HepG2 (cell line): ENCODE results near the gene ADCY9. TPM values are rescaled to one million over a fixed set of nuclear protein-coding genes. Genes with fewer than 3 reads are reported as not detected.

ENCODE experiments used
- ATAC-seq: fragments of 200-7000 bp; cut with Tn5 transposase; 3 replicates; pipeline ENCODE4 v1.9.1; 2020; ENCODE audit warnings: mild to moderate bottlenecking, moderate library complexity
- BruUV-seq: library from RNA; stranded (reverse); fragments of 400-500 nt; replicated peaks from 2 replicates; lab custom pipeline; 2021; lab: Mats Ljungman, UMichigan
- CTCF ChIA-PET: fragments of 300-600 bp; formaldehyde crosslinking; extraction: SDS; loops from one replicate; lab custom pipeline; 2021; ENCODE audit warnings: low total read pairs, inconsistent platforms, low intra/inter-chr PET ratio; lab: Yijun Ruan, JAX
- POLR2A ChIA-PET: fragments of 350-600 bp; sonication (Branson Sonifier 250); formaldehyde crosslinking; loops from one replicate; lab custom pipeline; 2020; ENCODE audit warnings: antibody characterized with exemption, inconsistent platforms; lab: Yijun Ruan, JAX
- DNase-seq: peaks from one replicate; pipeline ENCODE4 v3.0.0-alpha.2; 2015; ENCODE audit warnings: low spot score
- FAIRE-seq: peaks from 3 replicates; lab custom pipeline; 2011; peaks lifted over from hg19 to GRCh38; lab: Jason Lieb, UNC
- H2AFZ ChIP-seq: one replicate; pipeline ENCODE4 v1.6.1; 2011; ENCODE audit warnings: low read length, inconsistent platforms
- H3K27ac ChIP-seq: fragments of 300-600 bp; 3 replicates; pipeline ENCODE4 v1.8.0; 2011; ENCODE audit warnings: mixed run types, mild to moderate bottlenecking, mixed read lengths, low read length, inconsistent platforms; ENCODE audit not compliant: insufficient read depth; ENCODE audit errors: extremely low read length
- H3K27me3 ChIP-seq, 2 experiments: fragments of 200-600 bp in 1 of 2; 2 replicates in 1 of 2; 3 replicates in 1 of 2; pipeline versions ENCODE4 v1.6.0 to v1.8.0; 2011; ENCODE audit warnings: low read length in 2 of 2, mild to moderate bottlenecking in 2 of 2, moderate library complexity in 2 of 2, inconsistent platforms in 1 of 2; ENCODE audit not compliant: insufficient read depth in 2 of 2, control insufficient read depth in 1 of 2
- H3K36me3 ChIP-seq, 2 experiments: fragments of 200-600 bp in 1 of 2; replicated peaks in 1 of 2; 2 replicates in 1 of 2; 3 replicates in 1 of 2; pipeline versions ENCODE4 v1.5.1 to v1.8.0; 2011; ENCODE audit warnings: low read length in 2 of 2, inconsistent platforms in 1 of 2; ENCODE audit not compliant: insufficient read depth in 2 of 2, control insufficient read depth in 1 of 2
- H3K4me1 ChIP-seq: 2 replicates; pipeline ENCODE4 v1.5.1; 2012; ENCODE audit warnings: low read length, inconsistent platforms; ENCODE audit not compliant: insufficient read depth
- H3K4me2 ChIP-seq: 2 replicates; pipeline ENCODE4 v1.6.0; 2011; ENCODE audit warnings: low read depth, low read length, inconsistent platforms
- H3K4me3 ChIP-seq, 3 experiments: fragments of 200-600 bp in 1 of 3; sonication (generic), shearing (Covaris generic) in 1 of 3; replicated peaks in 1 of 3; 2 replicates each; pipeline ENCODE4 v1.5.1; 2011 to 2016; ENCODE audit warnings: low read length in 3 of 3, inconsistent platforms in 2 of 3, low read depth in 2 of 3, mild to moderate bottlenecking in 2 of 3, control low read depth in 1 of 3, mixed read lengths in 1 of 3; ENCODE audit not compliant: insufficient read depth in 1 of 3
- H3K79me2 ChIP-seq: one replicate; pipeline ENCODE4 v1.6.1; 2011; ENCODE audit warnings: low read length, inconsistent platforms; ENCODE audit not compliant: insufficient read depth
- H3K9ac ChIP-seq: 2 replicates; pipeline ENCODE4 v1.6.0; 2011; ENCODE audit warnings: mild to moderate bottlenecking, low read depth, low read length, inconsistent platforms; ENCODE audit not compliant: insufficient read depth
- H3K9me3 ChIP-seq: 2 replicates; pipeline ENCODE4 v1.5.1; 2012; ENCODE audit warnings: mild to moderate bottlenecking, low read length
- H4K20me1 ChIP-seq: 2 replicates; pipeline ENCODE4 v1.6.0; 2011; ENCODE audit warnings: inconsistent platforms, mild to moderate bottlenecking, low read length, moderate library complexity; ENCODE audit not compliant: insufficient read depth
- ARNT2 ChIP-seq: sonication (generic); formaldehyde crosslinking; IDR thresholded peaks from 2 replicates; pipeline ENCODE4 v1.8.0; 2022; ENCODE audit warnings: mild to moderate bottlenecking, low read depth, missing genetic modification reagents, moderate library complexity
- CBX2 ChIP-seq, 2 experiments: fragments of 200-600 bp in 1 of 2; sonication (generic); formaldehyde crosslinking in 1 of 2; IDR thresholded peaks; 2 replicates each; pipeline versions ENCODE4 v1.7.0 to v1.8.1; 2018 to 2022; ENCODE audit warnings: low read depth in 2 of 2, low read length in 1 of 2, mild to moderate bottlenecking in 1 of 2, missing genetic modification reagents in 1 of 2
- DR1 ChIP-seq: sonication (generic); formaldehyde crosslinking; IDR thresholded peaks from 2 replicates; pipeline ENCODE4 v1.8.0; 2021; ENCODE audit warnings: mild to moderate bottlenecking, missing genetic modification reagents, inconsistent platforms
- FOXK1 ChIP-seq: sonication (generic); formaldehyde crosslinking; IDR thresholded peaks from 2 replicates; pipeline ENCODE4 v1.4.0; 2020; ENCODE audit warnings: low read depth, missing genetic modification reagents, borderline replicate concordance
- MNT ChIP-seq: fragments of 450-650 bp; IDR thresholded peaks from 2 replicates; pipeline ENCODE4 v1.6.1; 2016
- YEATS4 ChIP-seq: sonication (generic); formaldehyde crosslinking; IDR thresholded peaks from 2 replicates; pipeline ENCODE4 v1.4.0; 2020; ENCODE audit warnings: missing genetic modification reagents, borderline replicate concordance
- ZFP62 ChIP-seq: sonication (generic); formaldehyde crosslinking; IDR thresholded peaks from 2 replicates; pipeline ENCODE4 v1.4.0; 2020; ENCODE audit warnings: missing genetic modification reagents
- ZNF720 ChIP-seq: sonication (generic); formaldehyde crosslinking; IDR thresholded peaks from 2 replicates; pipeline ENCODE4 v1.4.0; 2020; ENCODE audit warnings: missing genetic modification reagents
- WGBS: methylation state at CpG from one replicate; pipeline ENCODE4 v1.1.6; 2017; ENCODE audit warnings: low lambda C conversion rate; 5-methylcytosine and 5-hydroxymethylcytosine counted together
- in situ Hi-C: cut with HindIII; loops from 2 replicates; pipeline ENCODE4 v1.10.0; 2017; ENCODE audit warnings: low pct_unique_long_range_greater_than_20kb; ENCODE audit not compliant: extremely low pct_ligation_motif_present
- intact Hi-C: fragments of 100-400 bp; cut with micrococcal nuclease; formaldehyde crosslinking; loops from one replicate; pipeline ENCODE4 v1.10.0; 2022; ENCODE audit not compliant: unreplicated experiment
- polyA plus RNA-seq, 8 experiments: library from polyadenylated mRNA; depleted of rRNA in 3 of 8; stranded (reverse) in 7 of 8; unstranded in 1 of 8; fragments of >200 nt; fragmentation: Illumina TruSeq in 4 of 8; extraction: Trizol in 4 of 8; gene quantifications; 2 replicates each; pipeline versions ENCODE4 v1.2.1 to v1.2.3, GENCODE V29; 2011 to 2016; ENCODE audit warnings: low read depth in 4 of 8, missing spikeins in 1 of 8, mixed read lengths in 1 of 8; ENCODE audit not compliant: insufficient read depth in 1 of 8
- total RNA-seq, 5 experiments: library from RNA; depleted of rRNA; stranded (reverse); fragments of >200 nt; fragmentation: Illumina TruSeq; extraction: Trizol; gene quantifications; 2 replicates each; pipeline ENCODE4 v1.2.3, GENCODE V29; 2016; ENCODE audit warnings: low read depth in 1 of 5
- TF ChIP-seq, protein P1 (sequence below): sonication (generic); formaldehyde crosslinking; IDR thresholded peaks from 2 replicates; pipeline ENCODE4 v1.5.0; 2020; ENCODE audit warnings: missing genetic modification reagents
- TF ChIP-seq, protein P2 (sequence below): sonication (generic); formaldehyde crosslinking; IDR thresholded peaks from 2 replicates; pipeline ENCODE4 v1.5.0; 2020; ENCODE audit warnings: mild to moderate bottlenecking, missing genetic modification reagents

Gene ADCY9
- total and polyA plus RNA-seq, 2 of the 13 experiments (the other 11 are each of a cell fraction or from before 2014, with no cell fraction given) = 11.2 to 13.9 TPM

DNA sequence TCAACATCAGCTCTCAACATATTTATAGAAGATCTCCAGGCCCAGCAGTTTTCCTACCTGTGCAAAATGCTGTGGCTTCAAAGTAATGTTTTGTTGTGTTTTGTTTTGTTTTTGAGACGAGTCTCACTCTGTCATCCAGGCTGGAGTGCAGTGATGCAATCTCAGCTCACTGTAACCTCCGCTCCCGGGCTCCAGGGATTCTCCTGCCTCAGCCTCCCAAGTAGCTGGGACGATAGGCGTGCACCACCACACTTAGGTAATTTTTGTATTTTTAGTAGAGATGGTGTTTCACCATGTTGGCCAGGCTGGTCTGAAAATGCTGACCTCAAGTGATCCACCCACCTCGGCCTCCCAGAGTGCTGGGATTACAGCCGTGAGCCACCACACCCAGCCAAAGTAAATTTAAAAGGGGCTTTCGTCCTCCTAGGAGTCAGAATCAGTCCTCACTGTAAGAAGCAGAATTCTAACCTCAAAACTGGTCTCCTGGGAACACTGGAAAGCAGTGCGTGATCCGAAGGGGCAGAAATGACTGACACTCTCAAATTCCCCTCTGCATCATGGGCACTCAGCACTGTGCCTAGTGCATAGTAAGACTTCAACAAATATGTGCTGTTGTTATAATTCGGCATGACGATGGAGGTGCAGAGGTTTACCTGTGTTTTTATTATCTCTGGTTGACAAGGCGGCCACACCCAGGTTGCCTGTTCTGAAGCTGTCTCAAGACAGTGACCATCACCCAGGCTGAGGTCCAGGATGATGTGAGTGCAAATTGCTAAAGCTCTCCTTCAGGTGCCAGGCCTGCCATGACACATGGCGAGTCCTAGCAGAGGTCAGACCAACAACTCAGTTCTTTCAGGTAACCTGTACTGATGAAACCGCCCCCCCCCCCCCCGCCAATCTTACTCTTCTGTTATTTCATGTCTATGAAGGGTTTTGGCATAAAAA, 59.8 kb downstream of the ADCY9 start:
- Histone ChIP-seq H3K27ac (no peak overlapping the region), H3K4me3 (no peak overlapping the region), H3K79me2 (peaks cover 16% of the 10 kb centered on the region), H3K9ac (no peak overlapping the region), H2AFZ (no peak overlapping the region), H3K27me3 (no peaks in the 10 kb centered on the region), H4K20me1 (no peaks in the 10 kb centered on the region; the same call in 1 of the 2 replicates), H3K36me3 (peaks cover 0 to 2% of the 10 kb centered on the region in 2 experiments; a peak in 1 of 5 replicates), H3K9me3 (peaks cover 8% of the 10 kb centered on the region; the same call in 1 of the 2 replicates), H3K4me2 (no peak overlapping the region), H3K4me1 (peaks cover 12% of the 10 kb centered on the region)
- no TSS peak for BruUV-seq
- no peak for DNase-seq
- intact Hi-C loops = no loop called here
- WGBS = 90% methylated on average over 16 of the region's 16 CpGs
- CTCF ChIA-PET = no interaction called here
- POLR2A ChIA-PET = no interaction called here
- TF ChIP-seq, protein P1, sequence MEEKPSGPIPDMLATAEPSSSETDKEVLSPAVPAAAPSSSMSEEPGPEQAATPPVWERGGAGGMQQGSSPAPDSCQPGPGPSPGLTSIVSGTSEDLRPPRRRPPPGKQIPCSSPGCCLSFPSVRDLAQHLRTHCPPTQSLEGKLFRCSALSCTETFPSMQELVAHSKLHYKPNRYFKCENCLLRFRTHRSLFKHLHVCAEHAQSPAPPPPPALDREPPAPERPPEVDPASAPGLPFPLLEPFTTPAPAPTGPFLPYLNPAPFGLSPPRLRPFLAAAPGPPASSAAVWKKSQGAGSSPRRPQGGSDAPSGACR = no peak
- TF ChIP-seq, protein P2, sequence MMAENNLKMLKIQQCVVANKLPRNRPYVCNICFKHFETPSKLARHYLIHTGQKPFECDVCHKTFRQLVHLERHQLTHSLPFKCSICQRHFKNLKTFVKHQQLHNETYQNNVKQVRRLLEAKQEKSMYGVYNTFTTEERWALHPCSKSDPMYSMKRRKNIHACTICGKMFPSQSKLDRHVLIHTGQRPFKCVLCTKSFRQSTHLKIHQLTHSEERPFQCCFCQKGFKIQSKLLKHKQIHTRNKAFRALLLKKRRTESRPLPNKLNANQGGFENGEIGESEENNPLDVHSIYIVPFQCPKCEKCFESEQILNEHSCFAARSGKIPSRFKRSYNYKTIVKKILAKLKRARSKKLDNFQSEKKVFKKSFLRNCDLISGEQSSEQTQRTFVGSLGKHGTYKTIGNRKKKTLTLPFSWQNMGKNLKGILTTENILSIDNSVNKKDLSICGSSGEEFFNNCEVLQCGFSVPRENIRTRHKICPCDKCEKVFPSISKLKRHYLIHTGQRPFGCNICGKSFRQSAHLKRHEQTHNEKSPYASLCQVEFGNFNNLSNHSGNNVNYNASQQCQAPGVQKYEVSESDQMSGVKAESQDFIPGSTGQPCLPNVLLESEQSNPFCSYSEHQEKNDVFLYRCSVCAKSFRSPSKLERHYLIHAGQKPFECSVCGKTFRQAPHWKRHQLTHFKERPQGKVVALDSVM = 0 out of 2 replicates have a peak, but pooled peaks have one; percentile 41
- FAIRE-seq = no peak
- no peak for ATAC-seq
- in situ Hi-C loops = no loop called here

- CTCF ChIA-PET = no interaction called here
- BruUV-seq = no TSS peak
- FAIRE-seq = no peak
- TF ChIP-seq FOXK1 = no peak
- no peak for TF ChIP-seq ARNT2
- no peak for TF ChIP-seq MNT
- no peak for TF ChIP-seq CBX2 (IDR thresholded peaks at IDR 0.05; ENCODE audit: low read depth, low read length)
- no peak for TF ChIP-seq CBX2 (CRISPR knock-in tag; IDR thresholded peaks at IDR 0.05; ENCODE audit: low read depth)
- TF ChIP-seq YEATS4 (CRISPR knock-in tag) = no peak
- TF ChIP-seq ZNF720 (CRISPR knock-in tag) = no peak
- no peak for TF ChIP-seq DR1 (CRISPR knock-in tag)
- TF ChIP-seq ZFP62 (CRISPR knock-in tag) = no peak
Observed at GRCh38 chr16:4055748-4056147, 60.5 kb downstream of the ADCY9 start.

More at GRCh38 chr16:4055748-4056147, 60.5 kb downstream of the ADCY9 start:
- peaks cover 1% of the 10 kb centered on the region; the same call in 1 of the 2 replicates for H3K9me3 ChIP-seq
- no peaks in the 10 kb centered on the region for H3K27me3 ChIP-seq
- no peak overlapping the region for H3K4me3 ChIP-seq
- H3K79me2 ChIP-seq = peaks cover 11% of the 10 kb centered on the region
- H3K9ac ChIP-seq = no peak overlapping the region
- no peak overlapping the region for H2AFZ ChIP-seq
- H3K27ac ChIP-seq = no peak overlapping the region
- no peaks in the 10 kb centered on the region; the same call in 1 of the 2 replicates for H4K20me1 ChIP-seq
- POLR2A ChIA-PET = no interaction called here
- 97% methylated on average over 14 of the region's 15 CpGs for WGBS
- peaks cover 0 to 2% of the 10 kb centered on the region in 2 experiments; a peak in 1 of 5 replicates for H3K36me3 ChIP-seq
- ATAC-seq (no peak), DNase-seq (no peak)
- in situ Hi-C loops = no loop called here
- intact Hi-C loops = no loop called here
- peaks cover 12% of the 10 kb centered on the region for H3K4me1 ChIP-seq
- no peak overlapping the region for H3K4me2 ChIP-seq
